HEK293 (cell line): ENCODE data around the gene TMEM119.

Source experiments
- KLF1 ChIP-seq: fragments of 450-650 bp; formaldehyde crosslinking; IDR thresholded peaks from 2 replicates; pipeline ENCODE4 v1.5.1; 2016; ENCODE audit warnings: missing biosample characterization, missing genetic modification characterization
- ZIC2 ChIP-seq: fragments of 450-650 bp; formaldehyde crosslinking; IDR thresholded peaks from 2 replicates; pipeline ENCODE4 v1.5.1; 2016; ENCODE audit warnings: missing biosample characterization, missing genetic modification characterization
- ZNF16 ChIP-seq: fragments of 450-650 bp; formaldehyde crosslinking; IDR thresholded peaks from 2 replicates; pipeline ENCODE4 v1.5.1; 2016; ENCODE audit warnings: low read depth, missing biosample characterization, missing genetic modification characterization
- ZNF341 ChIP-seq: fragments of 450-650 bp; formaldehyde crosslinking; IDR thresholded peaks from 2 replicates; pipeline ENCODE4; 2016; ENCODE audit warnings: low read depth, missing biosample characterization, missing genetic modification characterization
- ZNF529 ChIP-seq: fragments of 450-650 bp; formaldehyde crosslinking; IDR thresholded peaks from 2 replicates; pipeline ENCODE4 v1.5.1; 2017; ENCODE audit warnings: missing genetic modification characterization, missing biosample characterization; ENCODE audit not compliant: insufficient replicate concordance
- TF ChIP-seq, protein P1 (sequence below): fragments of 450-650 bp; formaldehyde crosslinking; IDR thresholded peaks from 2 replicates; pipeline ENCODE4 v1.5.1; 2016; ENCODE audit warnings: missing biosample characterization, missing genetic modification characterization
- TF ChIP-seq, protein P2 (sequence below): fragments of 450-650 bp; formaldehyde crosslinking; IDR thresholded peaks from 2 replicates; pipeline ENCODE4 v1.5.1; 2016; ENCODE audit warnings: missing biosample characterization, missing genetic modification characterization, low read depth

DNA sequence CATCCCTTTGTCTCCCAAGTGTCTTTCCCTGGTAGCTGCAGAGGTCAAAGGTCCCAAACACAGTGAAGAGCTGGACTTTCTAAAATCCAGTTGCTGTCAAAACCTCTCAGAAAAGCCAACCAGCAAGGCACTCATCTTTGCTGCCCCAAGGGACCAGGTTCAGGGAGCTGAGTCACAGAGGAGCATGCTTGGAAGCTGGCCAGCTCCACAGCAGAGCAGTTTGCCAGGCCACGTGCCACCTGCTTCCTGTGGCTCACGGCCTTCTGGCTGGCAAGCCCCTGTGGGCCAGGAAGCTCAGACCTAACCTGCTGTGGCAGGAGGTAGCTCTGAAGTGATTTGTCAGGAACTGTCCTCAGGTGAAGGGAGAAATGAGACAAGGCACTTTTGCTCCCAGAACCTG is 31.9 kb downstream of the TMEM119 start:
- TF ChIP-seq, protein P1, sequence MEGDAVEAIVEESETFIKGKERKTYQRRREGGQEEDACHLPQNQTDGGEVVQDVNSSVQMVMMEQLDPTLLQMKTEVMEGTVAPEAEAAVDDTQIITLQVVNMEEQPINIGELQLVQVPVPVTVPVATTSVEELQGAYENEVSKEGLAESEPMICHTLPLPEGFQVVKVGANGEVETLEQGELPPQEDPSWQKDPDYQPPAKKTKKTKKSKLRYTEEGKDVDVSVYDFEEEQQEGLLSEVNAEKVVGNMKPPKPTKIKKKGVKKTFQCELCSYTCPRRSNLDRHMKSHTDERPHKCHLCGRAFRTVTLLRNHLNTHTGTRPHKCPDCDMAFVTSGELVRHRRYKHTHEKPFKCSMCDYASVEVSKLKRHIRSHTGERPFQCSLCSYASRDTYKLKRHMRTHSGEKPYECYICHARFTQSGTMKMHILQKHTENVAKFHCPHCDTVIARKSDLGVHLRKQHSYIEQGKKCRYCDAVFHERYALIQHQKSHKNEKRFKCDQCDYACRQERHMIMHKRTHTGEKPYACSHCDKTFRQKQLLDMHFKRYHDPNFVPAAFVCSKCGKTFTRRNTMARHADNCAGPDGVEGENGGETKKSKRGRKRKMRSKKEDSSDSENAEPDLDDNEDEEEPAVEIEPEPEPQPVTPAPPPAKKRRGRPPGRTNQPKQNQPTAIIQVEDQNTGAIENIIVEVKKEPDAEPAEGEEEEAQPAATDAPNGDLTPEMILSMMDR (tag by site-specific recombination), result no peak
- TF ChIP-seq KLF1 (tag by site-specific recombination) (no peak), ZIC2 (tag by site-specific recombination) (peak; percentile 75), ZNF16 (tag by site-specific recombination) (no peak), ZNF341 (tag by site-specific recombination) (no peak), ZNF529 (tag by site-specific recombination) (no peak)
- TF ChIP-seq, protein P2, sequence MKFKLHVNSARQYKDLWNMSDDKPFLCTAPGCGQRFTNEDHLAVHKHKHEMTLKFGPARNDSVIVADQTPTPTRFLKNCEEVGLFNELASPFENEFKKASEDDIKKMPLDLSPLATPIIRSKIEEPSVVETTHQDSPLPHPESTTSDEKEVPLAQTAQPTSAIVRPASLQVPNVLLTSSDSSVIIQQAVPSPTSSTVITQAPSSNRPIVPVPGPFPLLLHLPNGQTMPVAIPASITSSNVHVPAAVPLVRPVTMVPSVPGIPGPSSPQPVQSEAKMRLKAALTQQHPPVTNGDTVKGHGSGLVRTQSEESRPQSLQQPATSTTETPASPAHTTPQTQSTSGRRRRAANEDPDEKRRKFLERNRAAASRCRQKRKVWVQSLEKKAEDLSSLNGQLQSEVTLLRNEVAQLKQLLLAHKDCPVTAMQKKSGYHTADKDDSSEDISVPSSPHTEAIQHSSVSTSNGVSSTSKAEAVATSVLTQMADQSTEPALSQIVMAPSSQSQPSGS (tag by site-specific recombination), result no peak
